T-helper 2 cell treated with Interferon-gamma antibody and Interleukin-4, amounts not matched to agents 100 ng/mL and 5 ng/mL, for 36 hours (primary cell): ENCODE measurements around the gene PGAM1. TPM values are rescaled to one million over a fixed set of nuclear protein-coding genes. Genes with fewer than 3 reads are reported as not detected.

Experiments used
- intact Hi-C: fragments of 100-400 bp; cut with micrococcal nuclease; formaldehyde crosslinking; loops from one replicate; pipeline ENCODE4 v1.15.1; 2023
- total RNA-seq: library from RNA; stranded (reverse); gene quantifications from 2 replicates; pipeline ENCODE4 v1.2.3, GENCODE V29; 2022

The PGAM1 gene
- total RNA-seq, 1 donor from 2014 or later, result 485 TPM

DNA sequence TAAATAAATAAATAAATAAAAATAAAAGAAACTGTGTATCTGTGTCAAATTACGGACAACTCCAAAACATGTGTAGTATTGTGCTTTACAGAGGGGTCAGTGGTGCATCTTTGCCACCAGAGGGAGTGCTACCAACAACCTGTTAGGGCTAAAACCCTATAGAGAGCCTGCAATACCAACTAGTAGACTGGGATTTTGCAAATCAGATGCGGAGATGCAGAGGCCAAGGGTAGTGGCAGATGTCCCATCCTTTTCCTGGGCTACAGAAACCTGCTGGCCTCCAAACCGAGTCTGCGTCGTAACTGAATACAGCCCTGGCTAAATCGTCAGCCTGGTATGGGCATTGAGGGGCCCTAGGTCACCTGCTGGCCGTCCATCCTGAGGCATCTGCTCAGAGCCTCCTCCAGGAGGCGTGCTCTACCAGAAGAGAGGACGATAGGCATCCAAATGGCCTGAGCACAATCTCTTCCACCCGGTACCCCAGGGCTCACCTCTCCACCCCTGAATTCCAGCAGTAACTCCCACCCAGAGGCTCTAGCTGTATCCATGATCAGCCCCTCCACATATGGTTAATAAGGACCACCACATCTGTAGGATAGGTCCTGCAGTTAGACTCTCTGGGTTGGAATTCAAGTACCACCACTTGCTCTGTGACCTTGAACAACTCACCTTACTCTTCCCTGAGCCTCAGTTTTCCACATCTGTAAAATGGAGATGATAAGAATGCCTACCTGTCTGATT is 18.6 kb upstream of the PGAM1 start:
- intact Hi-C loops, result loop anchor here (1.0 kb wide), 3 partner anchors 19 to 146 kb away; partner anchors contain the start of gene PGAM1

DNA sequence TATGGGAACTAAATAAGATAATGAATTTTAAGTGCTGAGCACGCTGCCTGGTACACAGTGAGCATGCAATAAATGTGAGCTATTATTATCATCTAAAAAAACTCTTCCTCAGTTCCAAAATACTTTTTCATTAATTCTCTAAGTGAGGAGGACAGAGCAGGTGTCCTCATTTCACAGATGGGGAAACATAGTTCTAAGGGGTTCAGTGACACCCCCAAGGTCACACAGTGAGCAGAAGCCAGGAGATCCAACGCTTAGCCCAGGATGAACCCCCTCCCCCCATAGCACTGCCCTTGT is 18.1 kb upstream of the PGAM1 start:
- intact Hi-C loops, result loop anchor here (1.0 kb wide), 3 partner anchors 18 to 145 kb away; partner anchors contain the start of gene PGAM1

DNA sequence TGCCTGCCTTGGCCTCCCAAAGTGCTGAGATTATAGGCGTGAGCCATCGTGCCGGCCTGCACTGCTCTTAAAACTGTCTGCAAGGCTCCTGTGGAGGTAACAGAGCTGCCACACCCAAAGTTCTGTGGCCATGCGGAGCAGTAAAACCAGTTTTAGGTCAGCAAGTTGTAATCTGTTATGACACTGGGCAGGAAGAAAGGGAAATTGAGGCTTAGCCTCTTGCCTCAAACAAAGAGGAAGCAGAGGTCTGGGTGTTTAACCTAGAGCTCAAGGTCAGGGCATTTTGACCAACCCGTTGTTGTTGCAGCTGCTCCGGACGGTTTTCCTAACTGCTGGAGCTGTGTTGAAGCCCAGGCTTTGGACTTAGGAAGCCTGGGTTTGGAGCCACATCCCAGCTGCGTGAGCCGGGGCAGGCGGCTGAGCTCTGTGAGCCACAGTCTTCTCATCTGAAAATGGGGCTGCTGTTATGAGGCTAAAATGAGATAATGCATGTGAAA is 17.4 kb upstream of the PGAM1 start:
- intact Hi-C loops, result no loop called here

DNA sequence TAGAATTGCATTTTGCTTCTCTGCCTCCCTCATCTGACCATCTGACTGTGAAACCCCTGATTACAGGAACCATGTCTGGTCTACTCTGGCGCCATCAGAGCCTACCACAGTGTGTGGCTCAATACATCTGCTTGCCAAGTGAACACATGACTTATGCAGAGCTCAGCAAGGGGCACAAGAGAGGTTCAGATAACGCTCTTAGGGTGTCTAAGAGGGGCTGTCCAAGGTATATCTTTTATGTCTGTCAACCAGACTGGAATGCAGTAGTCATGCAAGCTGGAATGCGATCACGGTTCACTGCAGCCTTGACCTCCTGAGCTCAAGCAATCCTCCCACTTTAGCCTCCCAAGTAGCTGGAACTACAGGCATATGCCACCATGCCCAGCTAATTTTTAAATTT is 14.6 kb upstream of the PGAM1 start:
- intact Hi-C loops, result no loop called here

DNA sequence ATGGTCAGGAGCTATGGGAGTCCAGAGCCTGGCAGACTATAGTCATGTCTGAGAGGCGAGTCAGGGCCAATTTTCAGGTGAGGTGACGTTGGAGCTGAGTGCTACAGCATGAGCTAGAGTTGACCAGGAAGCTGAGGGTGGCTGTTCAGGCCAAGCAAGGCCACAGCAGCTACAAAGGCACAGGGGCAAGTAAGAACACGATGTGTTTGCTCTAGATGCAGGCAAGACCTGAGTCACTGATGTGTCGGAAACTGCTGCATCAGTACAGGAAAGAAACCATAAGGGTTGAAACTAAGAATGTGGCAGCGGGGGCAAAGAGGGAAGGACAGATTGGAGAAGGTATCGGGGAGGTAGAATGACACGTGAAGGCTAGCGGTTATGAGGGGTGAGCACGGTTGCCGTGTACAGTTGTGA is 13.1 kb upstream of the PGAM1 start:
- intact Hi-C loops, result no loop called here

DNA sequence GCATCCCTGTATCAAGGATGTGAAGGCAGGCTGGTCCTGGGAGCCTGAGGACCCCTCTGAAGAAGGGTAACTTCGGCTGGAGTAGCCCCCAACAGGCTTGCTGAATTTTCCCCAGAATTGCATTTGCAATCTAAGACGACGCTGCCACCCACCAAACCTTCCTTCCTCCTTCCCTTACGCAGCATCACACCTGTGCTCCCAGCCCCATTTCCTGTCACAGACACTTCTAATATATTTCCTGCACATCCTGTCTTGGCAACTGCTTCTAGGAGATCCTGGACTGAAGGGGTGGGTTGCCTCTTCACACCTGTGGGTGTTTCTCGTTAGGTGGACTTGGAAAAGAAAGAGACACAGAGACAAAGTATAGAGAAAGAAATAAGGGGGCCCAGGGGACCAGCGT is 9.4 kb upstream of the PGAM1 start:
- intact Hi-C loops, result no loop called here

DNA sequence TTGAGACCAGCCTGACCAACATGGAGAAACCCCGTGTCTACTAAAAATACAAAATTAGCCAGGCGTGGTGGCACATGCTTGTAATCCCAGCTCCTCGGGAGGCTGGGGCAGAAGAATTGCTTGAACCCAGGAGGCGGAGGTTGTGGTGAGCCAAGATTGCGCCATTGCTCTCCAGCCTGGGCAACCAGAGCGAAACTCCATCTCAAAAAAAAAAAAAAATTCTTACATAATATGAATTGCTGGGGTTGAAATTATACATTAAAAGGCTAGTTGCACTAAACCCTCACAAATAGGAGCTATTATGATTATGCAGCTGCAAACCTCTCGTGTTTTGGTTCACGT is 2.3 kb upstream of the PGAM1 start:
- intact Hi-C loops, result loop anchor here (10.0 kb wide), 1 partner anchor 311 kb away; the partner anchor contains the start of gene ZFYVE27

DNA sequence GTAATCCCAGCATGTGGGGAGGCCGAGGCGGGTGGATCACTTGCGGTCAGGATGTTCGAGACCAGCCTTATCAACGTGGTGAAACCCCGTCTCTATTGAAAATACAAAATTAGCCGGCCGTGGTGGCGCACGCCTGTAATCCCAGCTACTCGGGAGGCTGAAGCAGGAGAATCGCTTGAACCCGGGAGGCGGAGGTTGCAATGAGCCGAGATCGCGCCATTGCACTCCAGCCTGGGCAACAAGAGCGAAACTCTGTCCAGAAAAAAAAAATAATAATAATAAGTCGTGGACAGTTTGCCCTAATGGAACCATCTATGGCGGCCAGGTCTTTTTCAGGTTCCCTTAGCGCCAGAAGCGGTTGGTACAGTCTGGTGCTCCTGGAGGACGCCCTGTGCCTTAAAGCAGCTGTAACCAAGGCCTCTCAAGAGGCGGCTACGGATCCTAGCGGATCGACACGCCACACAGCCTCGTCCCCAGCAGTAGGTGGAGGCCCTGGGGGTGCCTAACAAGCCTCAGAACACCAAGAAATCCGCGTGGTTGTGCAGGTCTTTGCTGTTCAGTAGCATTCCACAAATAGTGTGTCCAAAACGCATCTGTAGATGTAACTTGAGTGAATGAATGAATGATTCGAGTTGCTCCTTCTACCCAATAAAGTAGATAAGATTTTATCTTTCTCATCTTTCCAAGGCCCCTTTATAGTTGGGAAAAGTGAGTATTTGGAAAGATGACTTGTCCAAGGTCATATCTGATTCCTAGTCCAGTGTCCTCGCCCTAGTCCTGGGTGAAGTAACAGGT is 982 bp downstream of the PGAM1 start:
- intact Hi-C loops, result loop anchor here (1.0 to 10.0 kb wide), 6 partner anchors 19 to 308 kb away; partner anchors contain the start of genes EXOSC1, MMS19, MORN4 and RRP12

DNA sequence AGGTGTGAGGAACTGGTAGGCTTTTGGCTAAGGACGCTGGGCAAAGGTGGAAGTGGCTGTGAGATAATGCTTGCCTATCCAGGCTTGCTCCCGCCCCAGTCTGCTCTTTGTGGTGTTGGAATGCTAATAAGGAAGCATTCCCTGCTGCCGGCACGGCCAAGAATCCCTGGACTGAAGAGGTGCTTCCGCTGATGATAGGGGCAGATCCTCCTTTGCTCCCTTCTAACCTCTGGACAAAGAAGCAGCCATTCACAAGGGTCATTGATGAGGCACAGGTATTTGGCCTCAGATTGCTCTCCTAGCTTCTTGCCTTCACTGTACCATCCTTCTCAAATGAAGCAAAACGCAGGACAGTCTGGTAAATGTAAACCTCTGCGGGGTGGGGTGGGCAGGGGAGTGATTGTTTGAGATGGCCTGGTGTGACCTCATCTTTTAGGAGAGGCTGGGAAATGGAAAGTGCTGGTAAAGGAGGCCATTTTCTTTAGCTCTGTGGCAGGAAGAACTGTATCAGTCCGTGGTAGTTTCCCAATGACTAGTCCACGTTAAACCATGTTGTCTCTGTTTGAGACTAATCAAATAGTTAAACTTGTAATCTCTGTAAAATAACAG is 1.7 kb downstream of the PGAM1 start:
- intact Hi-C loops, result loop anchor here (2.0 to 10.0 kb wide), 2 partner anchors 205 to 307 kb away; partner anchors contain the start of genes MORN4 and ZFYVE27

DNA sequence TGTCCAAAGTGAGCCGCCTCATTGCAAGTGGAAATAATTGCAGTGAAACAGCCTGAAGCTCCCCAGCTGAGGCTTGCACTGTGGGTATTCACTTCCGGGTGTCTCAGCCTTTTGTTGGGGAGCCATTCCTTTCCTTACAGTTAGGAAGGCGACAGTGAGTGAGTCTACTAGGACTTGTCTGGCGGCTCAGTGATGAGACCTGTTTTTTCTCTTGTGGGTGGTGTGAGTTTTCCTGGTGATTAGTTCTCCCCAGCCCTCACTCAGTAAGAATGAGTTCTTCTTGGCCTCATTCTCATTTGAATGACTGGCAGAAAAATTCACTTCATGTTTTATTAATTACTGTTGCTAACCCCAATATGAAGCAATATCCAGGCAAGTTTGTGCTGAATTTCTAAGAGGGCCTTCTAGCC is 2.6 kb downstream of the PGAM1 start:
- intact Hi-C loops, result loop anchor here (10.0 kb wide), 1 partner anchor 306 kb away; the partner anchor contains the start of gene ZFYVE27

DNA sequence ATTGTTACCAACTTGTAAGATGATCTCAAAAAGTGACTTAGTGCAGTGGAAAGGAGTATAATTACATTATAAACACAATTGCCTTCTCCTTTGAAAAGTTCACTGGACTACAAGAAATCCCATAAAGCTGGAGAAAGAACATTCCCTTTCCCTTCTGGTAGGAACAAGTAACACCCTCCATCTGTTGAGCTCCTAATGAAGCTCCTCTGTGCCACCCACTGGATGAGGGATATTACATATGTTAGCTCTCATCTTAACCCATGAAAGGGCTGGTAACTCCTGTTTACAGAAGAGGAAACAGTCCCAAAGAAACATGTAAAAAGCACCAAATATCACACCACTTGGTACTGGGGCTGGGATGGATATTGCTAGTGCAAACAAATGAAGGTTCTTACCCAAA is 8.1 kb downstream of the PGAM1 start:
- intact Hi-C loops, result no loop called here

DNA sequence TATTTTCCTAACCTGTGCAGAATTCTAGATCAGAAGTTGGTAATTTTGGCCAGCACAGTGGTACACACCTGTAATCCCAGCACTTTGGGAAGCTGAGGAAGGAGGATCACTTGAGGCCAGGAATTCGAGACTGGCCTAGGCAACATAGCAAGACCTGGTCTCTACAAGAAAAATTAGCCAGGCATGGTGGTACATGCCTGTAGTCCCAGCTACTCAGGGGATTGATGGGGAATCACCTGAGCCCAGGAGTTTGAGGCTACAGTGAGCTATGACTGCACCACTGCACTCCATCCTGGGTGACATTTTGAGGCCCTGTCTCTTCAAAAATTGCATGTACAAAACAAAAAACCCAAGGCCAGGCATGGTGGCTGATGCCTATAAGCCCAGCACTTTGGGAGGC is 8.6 kb downstream of the PGAM1 start:
- intact Hi-C loops, result no loop called here

DNA sequence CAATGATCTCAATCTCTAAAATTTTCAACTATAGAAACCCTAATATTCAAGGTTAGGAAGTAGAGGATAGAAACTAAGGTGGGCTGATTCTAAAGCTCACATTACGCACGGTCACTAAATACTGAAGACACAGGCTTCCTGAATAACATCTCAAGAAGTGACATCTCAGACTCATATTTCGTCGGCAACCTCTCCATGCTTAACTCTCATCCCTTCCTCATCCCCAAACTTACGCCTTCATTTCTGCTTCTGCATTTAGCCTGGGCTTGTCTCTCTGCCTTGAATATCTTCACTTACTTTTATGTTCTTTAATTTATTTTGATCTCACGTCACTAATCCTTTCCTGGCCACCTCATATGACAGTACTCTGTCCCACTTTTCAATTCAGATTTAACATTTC is 9.2 kb downstream of the PGAM1 start:
- intact Hi-C loops, result no loop called here

DNA sequence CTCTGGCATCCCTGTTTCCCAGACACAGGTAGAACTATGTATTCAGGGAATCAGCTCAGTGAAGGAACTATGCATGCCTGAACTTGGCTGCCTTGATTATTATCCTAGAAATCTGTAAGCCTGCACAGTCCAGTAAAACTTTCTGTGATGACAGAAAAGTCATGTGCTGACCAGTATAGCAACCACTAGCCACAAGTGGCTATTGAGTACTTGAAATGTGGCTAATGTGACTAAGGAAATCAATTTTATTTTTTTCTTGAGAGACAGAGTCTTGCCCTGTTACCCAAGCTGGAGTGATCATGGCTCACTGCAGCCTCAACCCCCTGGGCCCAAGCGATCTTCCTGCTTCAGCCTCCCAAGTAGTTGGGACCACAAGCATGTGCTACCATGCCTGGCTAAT is 16.3 kb downstream of the PGAM1 start:
- intact Hi-C loops, result no loop called here

DNA sequence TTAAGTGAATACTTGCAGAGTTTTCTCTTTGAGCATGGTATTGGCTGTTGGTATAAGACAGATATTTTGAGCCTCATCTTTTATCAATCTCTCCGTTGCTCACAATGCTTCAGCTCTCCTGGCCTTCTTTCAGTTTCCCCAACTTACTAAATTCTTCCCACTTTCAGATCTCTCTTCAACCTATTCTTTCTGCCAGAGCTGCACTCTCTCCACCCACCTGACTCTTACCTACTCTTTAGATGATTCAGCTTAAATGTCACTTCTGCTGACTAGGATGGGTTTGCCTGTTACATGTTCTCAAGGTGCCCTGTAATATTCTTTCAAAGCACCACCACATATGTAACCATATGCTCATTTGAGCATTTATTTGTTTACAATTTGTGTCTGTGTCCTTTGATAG is 18.2 kb downstream of the PGAM1 start:
- intact Hi-C loops, result no loop called here

DNA sequence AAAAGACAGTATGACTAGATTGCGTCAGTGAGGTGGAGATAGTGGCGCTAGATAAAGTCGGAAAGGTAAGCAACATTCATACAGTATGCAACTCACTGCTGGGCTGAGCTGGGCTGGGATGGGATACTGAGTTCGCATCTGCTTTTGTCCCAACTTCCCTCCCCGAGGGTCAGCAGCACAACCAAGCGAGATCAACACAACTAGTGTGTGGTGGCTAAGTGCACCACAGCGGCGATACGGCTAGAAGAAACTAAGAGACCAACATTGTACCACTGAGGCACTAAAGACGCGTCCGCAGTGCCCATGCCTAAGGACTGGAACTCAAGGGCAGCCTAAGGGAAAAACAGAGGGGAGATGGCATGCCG is 19.3 kb downstream of the PGAM1 start:
- intact Hi-C loops, result loop anchor here (1.0 kb wide), 1 partner anchor 38 kb away; no protein-coding TSS in a partner anchor

DNA sequence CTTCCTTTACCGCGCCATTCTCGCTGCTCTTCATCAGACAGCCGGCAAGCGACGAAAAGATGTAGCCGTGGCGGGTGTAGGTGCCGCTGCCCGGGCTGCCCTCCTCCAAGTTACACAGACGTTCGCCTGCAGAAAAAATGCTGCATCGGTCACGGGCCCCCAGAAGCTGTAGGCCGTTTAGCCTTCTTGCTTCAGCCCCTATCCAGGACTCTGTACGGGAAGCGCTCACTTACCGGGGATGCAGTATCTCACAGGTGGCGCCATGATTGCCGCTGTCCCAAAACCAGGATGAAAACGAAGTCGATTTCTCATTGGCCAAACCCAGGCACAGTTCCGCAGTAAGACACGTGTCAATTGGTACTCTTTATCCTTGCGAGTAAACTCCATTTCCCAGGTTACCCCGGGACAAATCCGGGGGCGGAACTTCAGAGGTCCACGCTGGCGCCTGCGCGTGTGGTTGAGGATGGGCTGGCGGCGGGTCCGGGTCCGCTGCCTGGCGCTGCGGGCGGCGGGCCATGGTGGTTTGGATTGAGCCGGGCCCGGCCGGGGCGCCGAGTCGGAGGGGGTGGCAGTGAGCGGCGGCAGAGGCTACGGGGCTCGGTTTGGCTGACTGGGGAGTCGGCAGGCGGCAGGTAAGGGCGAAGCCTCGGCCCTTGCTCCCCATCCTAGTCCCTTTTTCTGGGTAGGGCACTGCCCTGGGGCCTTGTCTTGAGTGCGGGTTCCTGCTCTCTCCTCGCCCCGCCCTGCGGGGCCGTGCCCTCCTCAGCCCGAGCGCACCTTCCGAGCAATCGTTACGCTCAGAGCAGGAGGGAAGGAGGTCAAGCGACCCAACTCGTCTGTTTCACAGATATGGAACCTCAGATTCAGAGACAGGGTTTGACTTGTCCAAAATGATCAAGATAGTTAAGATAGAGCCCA is 20.0 kb downstream of the PGAM1 start, which contains the start of the genes EXOSC1 and ZDHHC16:
Gene EXOSC1, minus strand, starts transcription at position 285 of the 918 bp plus-strand sequence. Its CDS starts 21 bp downstream, at position 264.
Gene ZDHHC16, plus strand, starts transcription at position 454 of the 918 bp plus-strand sequence. CDS start 5,501 bp downstream, outside the sequence.
- intact Hi-C loops, result loop anchor here (1.0 to 2.0 kb wide), 7 partner anchors 20 to 194 kb away; partner anchors contain the start of genes ARHGAP19, MMS19, MORN4 and PGAM1

DNA sequence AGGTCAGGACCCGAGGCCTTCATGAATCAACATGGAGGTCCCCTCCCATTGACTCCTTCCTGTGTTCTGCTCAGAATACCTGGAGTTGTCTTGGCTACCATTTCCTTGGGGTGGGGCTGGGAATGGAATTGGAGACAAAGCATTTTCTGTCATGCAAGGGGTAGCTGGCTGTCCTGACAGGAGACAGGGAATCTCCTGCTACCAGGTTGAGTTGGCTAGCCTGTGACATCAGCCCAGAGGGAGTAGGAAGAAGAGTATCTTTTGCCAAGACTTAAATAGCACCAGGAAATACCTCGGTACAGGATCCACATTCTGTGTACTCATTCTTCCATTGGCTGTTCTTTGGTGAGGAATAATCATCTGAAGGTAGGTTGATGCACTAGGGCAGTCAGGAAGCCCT is 24.8 kb downstream of the PGAM1 start:
- intact Hi-C loops, result no loop called here

DNA sequence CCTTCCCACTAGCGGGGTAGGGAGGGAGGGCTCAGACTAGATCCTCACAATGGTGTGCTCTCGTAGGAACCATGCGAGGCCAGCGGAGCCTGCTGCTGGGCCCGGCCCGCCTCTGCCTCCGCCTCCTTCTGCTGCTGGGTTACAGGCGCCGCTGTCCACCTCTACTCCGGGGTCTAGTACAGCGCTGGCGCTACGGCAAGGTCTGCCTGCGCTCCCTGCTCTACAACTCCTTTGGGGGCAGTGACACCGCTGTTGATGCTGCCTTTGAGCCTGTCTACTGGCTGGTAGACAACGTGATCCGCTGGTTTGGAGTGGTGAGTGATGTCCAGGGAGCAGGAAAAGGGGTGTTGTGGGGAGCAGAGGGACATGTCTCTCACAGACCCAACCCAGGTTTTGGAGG is 25.6 kb downstream of the PGAM1 start:
- intact Hi-C loops, result no loop called here

DNA sequence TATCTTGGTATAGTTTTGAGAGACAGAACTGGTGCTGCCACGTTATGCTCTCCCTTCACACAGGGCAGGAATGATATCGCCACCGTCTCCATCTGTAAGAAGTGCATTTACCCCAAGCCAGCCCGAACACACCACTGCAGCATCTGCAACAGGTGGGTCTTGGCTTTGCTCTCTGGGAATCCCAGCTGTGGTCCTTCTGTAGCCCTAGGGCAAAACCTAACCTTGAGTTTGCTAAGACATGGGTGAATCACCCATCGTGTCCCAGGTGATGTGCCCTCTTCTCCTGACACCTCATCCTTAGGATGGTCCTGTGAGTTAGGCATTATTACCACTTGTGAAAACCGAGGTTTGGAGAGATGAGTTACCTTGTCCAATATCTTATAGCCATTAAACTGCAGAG is 26.4 kb downstream of the PGAM1 start:
- intact Hi-C loops, result no loop called here
